Neutrophil (primary cell): Measurements from ENCODE around the gene MINDY4B.

Experiments used
- H3K27ac ChIP-seq: fragments of 200-600 bp; sonication (generic); 2 replicates; pipeline ENCODE4 v1.5.1; 2016; ENCODE audit warnings: mild to moderate bottlenecking, moderate library complexity
- H3K27me3 ChIP-seq: fragments of 200-600 bp; sonication (generic); 2 replicates; pipeline ENCODE4 v1.6.0; 2016; ENCODE audit warnings: mild to moderate bottlenecking
- H3K36me3 ChIP-seq: fragments of 200-600 bp; sonication (generic); 2 replicates; pipeline ENCODE4 v1.5.1; 2017
- H3K4me1 ChIP-seq, 2 experiments: fragments of 200-600 bp in 1 of 2; sonication (generic) in 1 of 2; 1 replicate in 1 of 2; 2 replicates in 1 of 2; pipeline versions ENCODE4 v1.5.1 to v1.6.1; 2013 to 2016; ENCODE audit warnings: low read depth in 1 of 2, low read length in 1 of 2, mild to moderate bottlenecking in 1 of 2, moderate library complexity in 1 of 2; ENCODE audit not compliant: control insufficient read depth in 1 of 2, insufficient read depth in 1 of 2
- H3K4me3 ChIP-seq, 2 experiments: fragments of 200-600 bp in 1 of 2; sonication (generic) in 1 of 2; 1 replicate in 1 of 2; 2 replicates in 1 of 2; pipeline ENCODE4 v1.5.1; 2013 to 2016; ENCODE audit warnings: low read depth in 1 of 2, low read length in 1 of 2, mild to moderate bottlenecking in 1 of 2, moderate library complexity in 1 of 2
- H3K9me3 ChIP-seq: fragments of 200-600 bp; sonication (generic); 2 replicates; pipeline ENCODE4 v1.5.1; 2016
- CTCF ChIP-seq: fragments of 200-600 bp; sonication (generic); IDR thresholded peaks from 2 replicates; pipeline ENCODE4 v1.5.1; 2016; ENCODE audit warnings: antibody characterized with exemption

Gene MINDY4B

GRCh38 chr3:150902988-150903387 is 2.3 kb downstream of the MINDY4B start:
- Histone ChIP-seq H3K27me3 (no peaks in the 10 kb centered on the region), H3K36me3 (no peaks in the 10 kb centered on the region), H3K4me3 (no peak overlapping the region), H3K4me1 (peaks cover 15 to 19% of the 10 kb centered on the region in 2 experiments), H3K9me3 (no peaks in the 10 kb centered on the region), H3K27ac (no peak overlapping the region)
- TF ChIP-seq CTCF, result no peak

GRCh38 chr3:150901793-150902192 is 3.4 kb downstream of the MINDY4B start:
- no peak for TF ChIP-seq CTCF
- no peaks in the 10 kb centered on the region for H3K27me3 ChIP-seq
- H3K9me3 ChIP-seq, result no peaks in the 10 kb centered on the region
- H3K36me3 ChIP-seq, result no peaks in the 10 kb centered on the region
- peaks cover 15 to 19% of the 10 kb centered on the region in 2 experiments for H3K4me1 ChIP-seq
- H3K4me3 ChIP-seq, result no peak overlapping the region
- H3K27ac ChIP-seq, result no peak overlapping the region

- H3K4me3 ChIP-seq, result no peak overlapping the region
- no peak for TF ChIP-seq CTCF
- H3K27ac ChIP-seq, result peak overlapping the region; percentile 74
- no peaks in the 10 kb centered on the region for H3K36me3 ChIP-seq
- H3K9me3 ChIP-seq, result no peaks in the 10 kb centered on the region
- H3K4me1 ChIP-seq, result peaks cover 15 to 26% of the 10 kb centered on the region in 2 experiments
- no peaks in the 10 kb centered on the region for H3K27me3 ChIP-seq
These were observed 6.1 kb downstream of the MINDY4B start for GRCh38 chr3:150899141-150899540.

- Histone ChIP-seq H3K36me3 (no peaks in the 10 kb centered on the region), H3K27me3 (no peaks in the 10 kb centered on the region), H3K4me1 (peaks cover 15 to 28% of the 10 kb centered on the region in 2 experiments), H3K9me3 (no peaks in the 10 kb centered on the region), H3K27ac (no peak overlapping the region), H3K4me3 (no peak overlapping the region)
- no peak for TF ChIP-seq CTCF
These were observed 7.0 kb downstream of the MINDY4B start for GRCh38 chr3:150898046-150898754.

GRCh38 chr3:150897592-150897991 is 7.6 kb downstream of the MINDY4B start:
- Histone ChIP-seq H3K36me3 (no peaks in the 10 kb centered on the region), H3K4me1 (peaks cover 16 to 33% of the 10 kb centered on the region in 2 experiments), H3K27me3 (no peaks in the 10 kb centered on the region), H3K27ac (no peak overlapping the region), H3K9me3 (no peaks in the 10 kb centered on the region), H3K4me3 (no peak overlapping the region)
- no peak for TF ChIP-seq CTCF
